HG02759 (cell line): ENCODE data around the gene GPR148.

Experiments used
- ATAC-seq: cut with Tn5 transposase; IDR thresholded peaks from one replicate; pipeline ENCODE4 v1.9.1; 2021; ENCODE audit warnings: mild to moderate bottlenecking, moderate library complexity; ENCODE audit not compliant: unreplicated experiment

The GPR148 gene

GRCh38 chr2:130749078-130749477, 20.2 kb downstream of the GPR148 start:
- no peak for ATAC-seq

GRCh38 chr2:130749641-130750040, 20.8 kb downstream of the GPR148 start:
- ATAC-seq: no peak

- ATAC-seq: no peak
Measured at GRCh38 chr2:130754811-130755210, 25.9 kb downstream of the GPR148 start.

- ATAC-seq: peak; percentile 43
Measured at GRCh38 chr2:130755256-130756052, 26.6 kb downstream of the GPR148 start, which contains the start of gene AMER3. Gene AMER3 (plus strand): TSS chr2:130755540. CDS start chr2:130762073, 6,533 bp downstream.

GRCh38 chr2:130756053-130756873, 27.4 kb downstream of the GPR148 start:
- peak; percentile 75 for ATAC-seq

GRCh38 chr2:130756874-130757668, 28.2 kb downstream of the GPR148 start:
- no peak for ATAC-seq

- ATAC-seq: no peak
Measured at GRCh38 chr2:130759906-130760753, 31.3 kb downstream of the GPR148 start.

- ATAC-seq: no peak
Measured at GRCh38 chr2:130760754-130761751, 32.2 kb downstream of the GPR148 start.

GRCh38 chr2:130762031-130762909, 33.4 kb downstream of the GPR148 start:
- no peak for ATAC-seq

- no peak for ATAC-seq
Measured at GRCh38 chr2:130762910-130763385, 34.1 kb downstream of the GPR148 start.

GRCh38 chr2:130763405-130763804, 34.5 kb downstream of the GPR148 start:
- ATAC-seq: no peak

- ATAC-seq: no peak
Measured at GRCh38 chr2:130764035-130764820, 35.4 kb downstream of the GPR148 start.

- no peak for ATAC-seq
Measured at GRCh38 chr2:130764821-130765115, 35.9 kb downstream of the GPR148 start.

GRCh38 chr2:130765464-130765863, 36.6 kb downstream of the GPR148 start:
- ATAC-seq: no peak

GRCh38 chr2:130766037-130766436, 37.2 kb downstream of the GPR148 start:
- no peak for ATAC-seq

GRCh38 chr2:130766711-130767407, 38.0 kb downstream of the GPR148 start:
- ATAC-seq: no peak

- no peak for ATAC-seq
Measured at GRCh38 chr2:130767408-130767775, 38.5 kb downstream of the GPR148 start.
